Nephron (organoid): ENCODE measurements around the gene ZNF786.

Experiments
- H3K27ac Mint-ChIP-seq, 3 experiments: 2 replicates each; pipeline ENCODE4 v1.8.0; 2020; ENCODE audit warnings: mixed read lengths in 3 of 3, mild to moderate bottlenecking in 2 of 3, moderate library complexity in 1 of 3
- H3K27me3 Mint-ChIP-seq: 2 replicates; pipeline ENCODE4 v1.8.0; 2021; ENCODE audit warnings: low read depth, mild to moderate bottlenecking, moderate library complexity, mixed read lengths
- H3K36me3 Mint-ChIP-seq: 2 replicates; pipeline ENCODE4 v1.8.0; 2020; ENCODE audit warnings: low read depth, mixed read lengths
- H3K4me1 Mint-ChIP-seq: 2 replicates; pipeline ENCODE4 v1.8.0; 2020; ENCODE audit warnings: mixed read lengths
- H3K4me3 Mint-ChIP-seq, 3 experiments: 2 replicates each; pipeline ENCODE4 v1.8.0; 2020; ENCODE audit warnings: mild to moderate bottlenecking in 3 of 3, mixed read lengths in 3 of 3, moderate library complexity in 2 of 3
- H3K9me3 Mint-ChIP-seq: 2 replicates; pipeline ENCODE4 v1.8.0; 2020; ENCODE audit warnings: mixed read lengths
- TF ChIP-seq, protein P1 (sequence below), 3 experiments: fragments of 200-600 bp; sonication (generic); IDR thresholded peaks; one replicate each; pipeline ENCODE4 v1.5.0; 2021; ENCODE audit warnings: antibody characterized with exemption in 3 of 3; ENCODE audit not compliant: unreplicated experiment in 3 of 3

Gene ZNF786, protein sequence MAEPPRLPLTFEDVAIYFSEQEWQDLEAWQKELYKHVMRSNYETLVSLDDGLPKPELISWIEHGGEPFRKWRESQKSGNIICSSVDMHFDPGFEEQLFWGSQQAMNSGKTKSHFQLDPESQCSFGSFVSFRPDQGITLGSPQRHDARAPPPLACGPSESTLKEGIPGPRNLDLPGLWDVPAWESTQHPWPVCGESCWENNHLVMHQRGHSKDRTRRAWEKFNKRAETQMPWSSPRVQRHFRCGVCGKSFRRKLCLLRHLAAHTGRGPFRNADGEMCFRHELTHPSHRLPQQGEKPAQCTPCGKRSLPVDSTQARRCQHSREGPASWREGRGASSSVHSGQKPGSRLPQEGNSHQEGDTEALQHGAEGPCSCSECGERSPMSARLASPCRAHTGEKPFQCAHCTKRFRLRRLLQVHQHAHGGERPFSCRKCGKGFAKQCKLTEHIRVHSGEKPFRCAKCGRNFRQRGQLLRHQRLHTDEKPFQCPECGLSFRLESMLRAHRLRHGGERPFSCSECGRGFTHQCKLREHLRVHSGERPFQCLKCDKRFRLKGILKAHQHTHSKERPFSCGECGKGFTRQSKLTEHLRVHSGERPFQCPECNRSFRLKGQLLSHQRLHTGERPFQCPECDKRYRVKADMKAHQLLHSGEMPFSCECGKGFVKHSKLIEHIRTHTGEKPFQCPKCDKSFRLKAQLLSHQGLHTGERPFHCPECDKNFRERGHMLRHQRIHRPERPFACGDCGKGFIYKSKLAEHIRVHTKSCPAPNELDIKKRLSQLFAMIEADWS

GRCh38 chr7:149090397-149091195 lies at the start of gene ZNF786:
ZNF786 (minus strand) TSS chr7:149090718; CDS start chr7:149090640, 78 bp downstream.
- Mint-ChIP-seq H3K27me3 (no peaks in the 10 kb centered on the region), H3K36me3 (peaks cover 29% of the 10 kb centered on the region), H3K9me3 (peaks cover 13% of the 10 kb centered on the region), H3K4me1 (peaks cover 10% of the 10 kb centered on the region), H3K27ac (peak within 1 kb of the TSS; percentile 96 to 100 (median 98)), H3K4me3 (peak within 1 kb of the TSS; percentile 93 to 100 (median 99))
- TF ChIP-seq, protein P1, sequence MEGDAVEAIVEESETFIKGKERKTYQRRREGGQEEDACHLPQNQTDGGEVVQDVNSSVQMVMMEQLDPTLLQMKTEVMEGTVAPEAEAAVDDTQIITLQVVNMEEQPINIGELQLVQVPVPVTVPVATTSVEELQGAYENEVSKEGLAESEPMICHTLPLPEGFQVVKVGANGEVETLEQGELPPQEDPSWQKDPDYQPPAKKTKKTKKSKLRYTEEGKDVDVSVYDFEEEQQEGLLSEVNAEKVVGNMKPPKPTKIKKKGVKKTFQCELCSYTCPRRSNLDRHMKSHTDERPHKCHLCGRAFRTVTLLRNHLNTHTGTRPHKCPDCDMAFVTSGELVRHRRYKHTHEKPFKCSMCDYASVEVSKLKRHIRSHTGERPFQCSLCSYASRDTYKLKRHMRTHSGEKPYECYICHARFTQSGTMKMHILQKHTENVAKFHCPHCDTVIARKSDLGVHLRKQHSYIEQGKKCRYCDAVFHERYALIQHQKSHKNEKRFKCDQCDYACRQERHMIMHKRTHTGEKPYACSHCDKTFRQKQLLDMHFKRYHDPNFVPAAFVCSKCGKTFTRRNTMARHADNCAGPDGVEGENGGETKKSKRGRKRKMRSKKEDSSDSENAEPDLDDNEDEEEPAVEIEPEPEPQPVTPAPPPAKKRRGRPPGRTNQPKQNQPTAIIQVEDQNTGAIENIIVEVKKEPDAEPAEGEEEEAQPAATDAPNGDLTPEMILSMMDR (IDR thresholded peaks at IDR 0.05; ENCODE audit: unreplicated experiment in 3 of 3): peak; percentile 89 to 95 (median 91)

DNA sequence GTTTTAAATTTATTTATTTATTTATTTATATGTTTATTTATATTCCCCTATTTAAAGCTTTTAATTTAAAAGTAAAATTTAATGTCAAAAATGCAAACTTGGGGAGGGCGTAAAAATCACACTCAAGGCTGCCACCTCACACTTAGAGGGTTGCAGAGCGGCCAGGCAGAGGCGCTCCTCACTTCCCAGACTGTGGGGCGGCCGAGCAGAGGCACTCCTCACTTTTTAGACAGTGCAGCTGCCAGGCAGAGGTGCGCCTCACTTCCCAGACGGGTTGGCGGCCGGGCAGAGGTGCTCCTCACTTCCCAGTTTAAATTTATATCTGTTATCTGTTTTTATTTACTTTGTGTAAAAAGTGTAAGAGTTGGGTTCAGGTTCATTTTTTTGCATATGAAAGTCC lies 45.6 kb upstream of the ZNF786 start:
- no peak overlapping the region for H3K27ac Mint-ChIP-seq
- H3K4me3 Mint-ChIP-seq: no peak overlapping the region
- H3K4me1 Mint-ChIP-seq: no peaks in the 10 kb centered on the region
- H3K27me3 Mint-ChIP-seq: no peaks in the 10 kb centered on the region
- TF ChIP-seq, protein P1 (IDR thresholded peaks at IDR 0.05; ENCODE audit: unreplicated experiment in 3 of 3): no peak
- H3K9me3 Mint-ChIP-seq: no peaks in the 10 kb centered on the region
- H3K36me3 Mint-ChIP-seq: peaks cover 22% of the 10 kb centered on the region

- H3K27me3 Mint-ChIP-seq: no peaks in the 10 kb centered on the region
- H3K4me3 Mint-ChIP-seq: no peak overlapping the region
- H3K36me3 Mint-ChIP-seq: peaks cover 40% of the 10 kb centered on the region
- H3K27ac Mint-ChIP-seq: no peak overlapping the region
- TF ChIP-seq, protein P1 (IDR thresholded peaks at IDR 0.05; ENCODE audit: unreplicated experiment in 3 of 3): no peak
- peaks cover 2% of the 10 kb centered on the region for H3K4me1 Mint-ChIP-seq
- H3K9me3 Mint-ChIP-seq: peaks cover 5% of the 10 kb centered on the region
These were observed 42.7 kb upstream of the ZNF786 start for GRCh38 chr7:149133028-149133710.

- Mint-ChIP-seq H3K4me1 (peaks cover 8% of the 10 kb centered on the region), H3K4me3 (peak overlapping the region in 2 of 3 experiments; percentile 13 to 27), H3K27me3 (peaks cover 3% of the 10 kb centered on the region), H3K9me3 (peaks cover 5% of the 10 kb centered on the region), H3K27ac (no peak overlapping the region), H3K36me3 (peaks cover 43% of the 10 kb centered on the region)
- TF ChIP-seq, protein P1 (IDR thresholded peaks at IDR 0.05; ENCODE audit: unreplicated experiment in 3 of 3): no peak
These were observed 40.2 kb upstream of the ZNF786 start for GRCh38 chr7:149130572-149131198.
